Neuronal stem cell (in vitro differentiated cells): ENCODE measurements around the gene SH3BGR.
A peak's percentile ranks its signal among the peaks of the same experiment; 100 is the strongest.

Source experiments
- DNase-seq: peaks from one replicate; pipeline ENCODE4 v3.0.0-alpha.2; 2013; ENCODE audit warnings: low spot score
- H2AFZ ChIP-seq: one replicate; pipeline ENCODE4 v1.6.1; 2013; ENCODE audit warnings: mild to moderate bottlenecking, low read length, inconsistent platforms
- H2AK5ac ChIP-seq: 2 replicates; pipeline ENCODE4 v1.6.1; 2013; ENCODE audit warnings: low read depth, mild to moderate bottlenecking, inconsistent platforms, low read length, moderate library complexity, mixed read lengths
- H2BK120ac ChIP-seq: 2 replicates; pipeline ENCODE4 v1.6.1; 2013; ENCODE audit warnings: low read depth, mild to moderate bottlenecking, inconsistent platforms, low read length, moderate library complexity, mixed read lengths
- H2BK12ac ChIP-seq: one replicate; pipeline ENCODE4 v1.6.1; 2013; ENCODE audit warnings: low read length, inconsistent platforms
- H2BK15ac ChIP-seq: 2 replicates; pipeline ENCODE4 v1.6.1; 2013; ENCODE audit warnings: mild to moderate bottlenecking, low read length, inconsistent platforms, mixed read lengths
- H2BK5ac ChIP-seq: one replicate; pipeline ENCODE4 v1.6.1; 2013; ENCODE audit warnings: inconsistent platforms, mild to moderate bottlenecking, low read length, moderate library complexity
- H3K14ac ChIP-seq: one replicate; pipeline ENCODE4 v1.6.1; 2013; ENCODE audit warnings: low read length, inconsistent platforms
- H3K18ac ChIP-seq: 2 replicates; pipeline ENCODE4 v1.6.1; 2013; ENCODE audit warnings: low read length, inconsistent platforms
- H3K23ac ChIP-seq: 2 replicates; pipeline ENCODE4 v1.6.1; 2013; ENCODE audit warnings: low read depth, mild to moderate bottlenecking, mixed read lengths, low read length, inconsistent platforms; ENCODE audit not compliant: poor library complexity
- H3K27ac ChIP-seq: replicated peaks from 3 replicates; pipeline ENCODE4 v1.5.1; 2013; ENCODE audit warnings: low read length, inconsistent platforms
- H3K27me3 ChIP-seq, 3 experiments: 2 replicates each; pipeline ENCODE4 v1.6.1; 2013; ENCODE audit warnings: low read length in 3 of 3, mild to moderate bottlenecking in 2 of 3, inconsistent platforms in 1 of 3, low read depth in 1 of 3, mixed read lengths in 1 of 3, moderate library complexity in 1 of 3; ENCODE audit not compliant: control insufficient read depth in 3 of 3, insufficient read depth in 3 of 3
- H3K36me3 ChIP-seq, 2 donors: replicated peaks in 1 of 2; 2 replicates each; pipeline ENCODE4 v1.6.1; 2013; ENCODE audit warnings: low read length in 2 of 2; ENCODE audit not compliant: control insufficient read depth in 2 of 2, insufficient read depth in 2 of 2
- H3K4ac ChIP-seq: 2 replicates; pipeline ENCODE4 v1.6.1; 2013; ENCODE audit warnings: inconsistent platforms, mild to moderate bottlenecking, low read length, moderate library complexity
- H3K4me1 ChIP-seq, 2 donors: 1 replicate in 1 of 2; 2 replicates in 1 of 2; pipeline ENCODE4 v1.6.1; 2013; ENCODE audit warnings: low read length in 2 of 2, low read depth in 1 of 2; ENCODE audit not compliant: control insufficient read depth in 2 of 2, insufficient read depth in 1 of 2
- H3K4me2 ChIP-seq: one replicate; pipeline ENCODE4 v1.6.1; 2013; ENCODE audit warnings: mild to moderate bottlenecking, low read length, inconsistent platforms; ENCODE audit not compliant: insufficient read depth, poor library complexity, severe bottlenecking
- H3K4me3 ChIP-seq, 2 donors: 2 replicates each; pipeline ENCODE4 v1.5.1; 2013; ENCODE audit warnings: low read length in 2 of 2, mild to moderate bottlenecking in 2 of 2, inconsistent platforms in 1 of 2, moderate library complexity in 1 of 2
- H3K79me1 ChIP-seq: one replicate; pipeline ENCODE4 v1.6.1; 2013; ENCODE audit warnings: low read depth, mild to moderate bottlenecking, inconsistent platforms, low read length, moderate library complexity
- H3K9ac ChIP-seq: one replicate; pipeline ENCODE4 v1.6.1; 2013; ENCODE audit warnings: mild to moderate bottlenecking, low read depth, low read length, inconsistent platforms; ENCODE audit not compliant: poor library complexity
- H3K9me3 ChIP-seq, 2 donors: replicated peaks in 1 of 2; 2 replicates each; pipeline versions ENCODE3 to v1.6.1; 2013; ENCODE audit warnings: low read length in 2 of 2, mild to moderate bottlenecking in 2 of 2, inconsistent platforms in 1 of 2, low read depth in 1 of 2, mixed read lengths in 1 of 2, moderate library complexity in 1 of 2; ENCODE audit not compliant: control insufficient read depth in 2 of 2, insufficient read depth in 1 of 2
- H4K8ac ChIP-seq: one replicate; pipeline ENCODE4 v1.6.1; 2013; ENCODE audit warnings: low read depth, mild to moderate bottlenecking, inconsistent platforms, low read length, moderate library complexity
- H4K91ac ChIP-seq: one replicate; pipeline ENCODE4 v1.6.1; 2013; ENCODE audit warnings: low read length, low read depth, mild to moderate bottlenecking, inconsistent platforms; ENCODE audit not compliant: poor library complexity
- WGBS, 2 donors: extraction: QIAGEN DNeasy Blood & Tissue Kit; methylation state at CpG; one replicate each; pipeline ENCODE4 v1.1.7; 2013; ENCODE audit warnings: missing lambda C conversion rate in 2 of 2, mixed read lengths in 1 of 2; ENCODE audit not compliant: insufficient read length in 2 of 2, insufficient replicate concordance in 1 of 2; ENCODE audit errors: extremely low coverage in 2 of 2; 5-methylcytosine and 5-hydroxymethylcytosine counted together

The SH3BGR gene

GRCh38 chr21:39513735-39514134 lies 62.0 kb downstream of the SH3BGR start:
- Histone ChIP-seq H3K4me2 (no peak overlapping the region), H3K36me3 (no peaks in the 10 kb centered on the region), H3K9ac (no peak overlapping the region), H3K27me3 (no peaks in the 10 kb centered on the region), H3K79me1 (no peaks in the 10 kb centered on the region), H2BK12ac (no peak overlapping the region), H3K4me3 (no peak overlapping the region), H2BK5ac (no peak overlapping the region), H2BK15ac (no peak overlapping the region), H2AK5ac (no peak overlapping the region), H2AFZ (no peak overlapping the region), H4K91ac (no peak overlapping the region), H3K4me1 (peaks cover 1 to 6% of the 10 kb centered on the region in 2 donors), H3K23ac (no peak overlapping the region), H4K8ac (no peak overlapping the region), H3K4ac (no peak overlapping the region), H3K27ac (no peak overlapping the region), H2BK120ac (no peak overlapping the region), H3K14ac (no peak overlapping the region), H3K9me3 (peaks cover 0 to 3% of the 10 kb centered on the region in 2 donors), H3K18ac (no peak overlapping the region)
- DNase-seq: no peak
- WGBS, 2 donors: no CpG with 5 or more reads among the region's 1 CpG

- Histone ChIP-seq H2BK5ac (no peak overlapping the region), H3K4me1 (peaks cover 1 to 8% of the 10 kb centered on the region in 2 donors), H2BK120ac (no peak overlapping the region), H3K18ac (no peak overlapping the region), H3K79me1 (no peaks in the 10 kb centered on the region), H2BK15ac (no peak overlapping the region), H3K14ac (no peak overlapping the region), H3K27ac (no peak overlapping the region), H3K9ac (no peak overlapping the region), H3K23ac (no peak overlapping the region), H4K8ac (no peak overlapping the region), H3K4ac (no peak overlapping the region), H4K91ac (no peak overlapping the region), H3K4me2 (no peak overlapping the region), H3K36me3 (no peaks in the 10 kb centered on the region), H3K27me3 (no peaks in the 10 kb centered on the region), H3K9me3 (peaks cover 0 to 3% of the 10 kb centered on the region in 2 donors), H2AFZ (peak overlapping the region; percentile 37), H2BK12ac (no peak overlapping the region), H3K4me3 (no peak overlapping the region), H2AK5ac (no peak overlapping the region)
- WGBS, 2 donors: no CpG with 5 or more reads among the region's 8 CpGs
- DNase-seq: no peak
Measured at GRCh38 chr21:39515684-39516472, 64.1 kb downstream of the SH3BGR start.

- Histone ChIP-seq H2AK5ac (no peak overlapping the region), H2AFZ (no peak overlapping the region), H3K4me2 (no peak overlapping the region), H4K8ac (no peak overlapping the region), H4K91ac (no peak overlapping the region), H3K27ac (no peak overlapping the region), H3K9ac (no peak overlapping the region), H3K18ac (no peak overlapping the region), H3K4ac (no peak overlapping the region), H2BK15ac (no peak overlapping the region), H3K27me3 (no peaks in the 10 kb centered on the region), H3K4me3 (no peak overlapping the region), H2BK5ac (no peak overlapping the region), H2BK12ac (no peak overlapping the region), H3K23ac (no peak overlapping the region), H3K36me3 (no peaks in the 10 kb centered on the region), H3K14ac (no peak overlapping the region), H2BK120ac (no peak overlapping the region), H3K79me1 (no peaks in the 10 kb centered on the region), H3K4me1 (peaks cover 0 to 8% of the 10 kb centered on the region in 2 donors), H3K9me3 (no peaks in the 10 kb centered on the region)
- peak; percentile 58 for DNase-seq
- no CpG with 5 or more reads among the region's 13 CpGs for WGBS, 2 donors
Measured at GRCh38 chr21:39518055-39518846, 66.5 kb downstream of the SH3BGR start.

GRCh38 chr21:39518847-39519210 lies 67.1 kb downstream of the SH3BGR start:
- no peak overlapping the region for H2AK5ac ChIP-seq
- no peak overlapping the region for H3K4me2 ChIP-seq
- no peak overlapping the region for H3K23ac ChIP-seq
- H2BK15ac ChIP-seq: no peak overlapping the region
- H3K18ac ChIP-seq: no peak overlapping the region
- no peak overlapping the region for H2BK12ac ChIP-seq
- no peak overlapping the region for H3K4me3 ChIP-seq
- no peaks in the 10 kb centered on the region for H3K27me3 ChIP-seq
- no peaks in the 10 kb centered on the region for H3K9me3 ChIP-seq
- no CpG with 5 or more reads among the region's 5 CpGs for WGBS, 2 donors
- H3K14ac ChIP-seq: no peak overlapping the region
- H3K27ac ChIP-seq: no peak overlapping the region
- no peak overlapping the region for H2AFZ ChIP-seq
- H2BK5ac ChIP-seq: no peak overlapping the region
- no peak overlapping the region for H3K4ac ChIP-seq
- no peak overlapping the region for H3K9ac ChIP-seq
- no peak overlapping the region for H4K8ac ChIP-seq
- H4K91ac ChIP-seq: no peak overlapping the region
- no peaks in the 10 kb centered on the region for H3K36me3 ChIP-seq
- H2BK120ac ChIP-seq: no peak overlapping the region
- DNase-seq: no peak
- no peaks in the 10 kb centered on the region for H3K79me1 ChIP-seq
- peaks cover 0 to 8% of the 10 kb centered on the region in 2 donors for H3K4me1 ChIP-seq
